B cell (primary cell): ENCODE results near the gene CCR5. TPM values are rescaled to one million over a fixed set of nuclear protein-coding genes. Genes with fewer than 3 reads are reported as not detected.

ENCODE experiments used
- ATAC-seq: fragments of 200-7000 bp; cut with Tn5 transposase; one replicate; pipeline ENCODE4 v1.10.0; 2021; ENCODE audit warnings: low read depth, mild to moderate bottlenecking, moderate number of reproducible peaks, moderate library complexity
- CTCF ChIA-PET: fragments of 350-600 bp; sonication (Branson Sonifier 250); formaldehyde crosslinking; loops from one replicate; lab custom pipeline; 2021; ENCODE audit warnings: antibody characterized with exemption, inconsistent platforms; lab: Charles Lee
- POLR2A ChIA-PET: fragments of 350-600 bp; sonication (Branson Sonifier 250); formaldehyde crosslinking; loops from one replicate; lab custom pipeline; 2021; ENCODE audit warnings: antibody characterized with exemption; lab: Charles Lee
- DNase-seq: peaks from one replicate; pipeline ENCODE4 v3.0.0; 2013
- H2AFZ ChIP-seq: 2 replicates; pipeline ENCODE4 v1.6.1; 2012; ENCODE audit warnings: mild to moderate bottlenecking, low read depth, low read length; ENCODE audit not compliant: insufficient read depth, poor library complexity, severe bottlenecking
- H3K27ac ChIP-seq, 2 donors: 1 replicate in 1 of 2; 2 replicates in 1 of 2; pipeline ENCODE4 v1.5.1; 2012 to 2013; ENCODE audit warnings: low read length in 2 of 2, mild to moderate bottlenecking in 2 of 2, moderate library complexity in 1 of 2
- H3K27me3 ChIP-seq, 4 experiments: fragments of 200-600 bp in 1 of 4; sonication (generic) in 1 of 4; replicated peaks in 1 of 4; 1 replicate in 2 of 4; 2 replicates in 2 of 4; pipeline versions ENCODE4 v1.6.1 to v1.7.0; 2013 to 2016; ENCODE audit warnings: low read length in 3 of 4, mild to moderate bottlenecking in 2 of 4, mixed read lengths in 1 of 4, moderate library complexity in 1 of 4; ENCODE audit not compliant: insufficient read depth in 4 of 4, control insufficient read depth in 3 of 4; ENCODE audit errors: control extremely low read depth in 1 of 4
- H3K36me3 ChIP-seq, 2 experiments: replicated peaks in 1 of 2; 1 replicate in 1 of 2; 2 replicates in 1 of 2; pipeline versions ENCODE4 v1.6.1 to v1.7.1; 2013; ENCODE audit warnings: low read length in 1 of 2; ENCODE audit not compliant: insufficient read depth in 2 of 2, control insufficient read depth in 1 of 2; ENCODE audit errors: control extremely low read depth in 1 of 2, extremely low read depth in 1 of 2
- H3K4me1 ChIP-seq, 2 donors: fragments of 200-600 bp in 1 of 2; sonication (generic) in 1 of 2; 1 replicate in 1 of 2; 2 replicates in 1 of 2; pipeline versions ENCODE4 v1.5.1 to v1.6.1; 2013 to 2017; ENCODE audit warnings: low read length in 2 of 2; ENCODE audit not compliant: control insufficient read depth in 2 of 2, insufficient read depth in 2 of 2
- H3K4me2 ChIP-seq: replicated peaks from 2 replicates; pipeline ENCODE3; 2012; ENCODE audit warnings: mild to moderate bottlenecking, low read depth, low read length; ENCODE audit not compliant: poor library complexity, severe bottlenecking
- H3K4me3 ChIP-seq, 5 experiments: fragments of 200-600 bp in 1 of 5; sonication (generic) in 1 of 5; 1 replicate in 3 of 5; 2 replicates in 2 of 5; pipeline versions ENCODE4 v1.5.1 to v1.7.0; 2011 to 2016; ENCODE audit warnings: low read length in 4 of 5, mild to moderate bottlenecking in 4 of 5, low read depth in 2 of 5, control low read depth in 1 of 5, moderate library complexity in 1 of 5; ENCODE audit not compliant: insufficient read depth in 1 of 5; ENCODE audit errors: control extremely low read depth in 1 of 5, extremely low read depth in 1 of 5
- H3K79me2 ChIP-seq: fragments of 200-600 bp; sonication (generic); one replicate; pipeline ENCODE4 v1.6.0; 2016; ENCODE audit warnings: low read length; ENCODE audit not compliant: control insufficient read depth, insufficient read depth
- H3K9ac ChIP-seq: fragments of 200-600 bp; sonication (generic); 2 replicates; pipeline ENCODE4 v1.6.1; 2017; ENCODE audit warnings: mild to moderate bottlenecking, low read length, moderate library complexity
- H3K9me3 ChIP-seq, 3 donors: one replicate each; pipeline versions ENCODE4 v1.6.1 to v1.7.1; 2013; ENCODE audit warnings: low read length in 2 of 3; ENCODE audit not compliant: control insufficient read depth in 2 of 3, insufficient read depth in 1 of 3; ENCODE audit errors: control extremely low read depth in 1 of 3
- H4K20me1 ChIP-seq: 2 replicates; pipeline ENCODE4 v1.6.0; 2012; ENCODE audit warnings: mild to moderate bottlenecking, low read length; ENCODE audit not compliant: insufficient read depth, control insufficient read depth, poor library complexity, severe bottlenecking
- H3K27ac Mint-ChIP-seq: one replicate; pipeline ENCODE4 v1.8.0; 2021; ENCODE audit warnings: mixed read lengths
- H3K27me3 Mint-ChIP-seq: one replicate; pipeline ENCODE4 v1.8.0; 2021; ENCODE audit warnings: mixed read lengths
- H3K4me1 Mint-ChIP-seq: one replicate; pipeline ENCODE4 v1.8.0; 2021; ENCODE audit warnings: mixed read lengths
- H3K4me3 Mint-ChIP-seq: one replicate; pipeline ENCODE4 v1.8.0; 2021; ENCODE audit warnings: mixed read lengths
- H3K9me3 Mint-ChIP-seq: one replicate; pipeline ENCODE4 v1.8.0; 2022; ENCODE audit warnings: mixed read lengths; ENCODE audit not compliant: insufficient read depth
- CTCF ChIP-seq: fragments of 200-600 bp; IDR thresholded peaks from one replicate; pipeline ENCODE4 v1.8.0; 2022; ENCODE audit warnings: antibody characterized with exemption, mild to moderate bottlenecking
- EZH2 ChIP-seq: IDR thresholded peaks from 2 replicates; pipeline ENCODE4 v1.6.1; 2012; ENCODE audit warnings: borderline replicate concordance, low read depth, mild to moderate bottlenecking, moderate library complexity, low read length; ENCODE audit not compliant: insufficient read depth, poor library complexity, severe bottlenecking
- WGBS: methylation state at CpG from one replicate; pipeline ENCODE4 v1.1.5; 2013; ENCODE audit warnings: missing lambda C conversion rate; ENCODE audit not compliant: insufficient coverage; 5-methylcytosine and 5-hydroxymethylcytosine counted together
- intact Hi-C: fragments of 100-400 bp; cut with micrococcal nuclease; formaldehyde crosslinking; loops from one replicate; pipeline ENCODE4 v1.10.0; 2022
- polyA plus RNA-seq: library from polyadenylated mRNA; depleted of rRNA; stranded (reverse); fragments of >200 nt; gene quantifications from 2 replicates; pipeline ENCODE4 v1.2.3, GENCODE V29; 2012
- total RNA-seq, 2 donors: library from RNA; stranded (reverse); fragments of 120-200 nt in 1 of 2; gene quantifications; 1 replicate in 1 of 2; 2 replicates in 1 of 2; pipeline versions ENCODE4 v1.2.3 to v1.2.4, GENCODE V29; 2013 to 2022

Gene CCR5
- total and polyA plus RNA-seq, 2 donors (not counting 1 experiment from before 2014, with no cell fraction given) = 0.15 to 0.21 TPM

GRCh38 chr3:46407970-46408369, 37.2 kb downstream of the CCR5 start:
- ATAC-seq = no peak
- Histone ChIP-seq H3K27me3 (no peaks in the 10 kb centered on the region), H3K4me2 (peak overlapping the region; percentile 89), H3K4me3 (peak overlapping the region in 1 of 5 experiments; percentile 74), H2AFZ (peak overlapping the region; percentile 77), H3K9ac (peak overlapping the region; percentile 65), H3K36me3 (no peaks in the 10 kb centered on the region), H3K9me3 (peaks cover 0 to 5% (median 0%) of the 10 kb centered on the region in 3 donors), H3K27ac (no peak overlapping the region), H3K4me1 (peaks cover 27 to 30% of the 10 kb centered on the region in 2 donors), H4K20me1 (no peaks in the 10 kb centered on the region), H3K79me2 (no peaks in the 10 kb centered on the region)
- no peak for TF ChIP-seq CTCF
- no peak for TF ChIP-seq EZH2
- no peak for DNase-seq
- H3K27ac Mint-ChIP-seq = no peak overlapping the region
- CTCF ChIA-PET = interaction anchor here (1.2 kb wide), 1 partner anchor 25 kb away, joined by 7 read pairs; no protein-coding TSS in a partner anchor
- H3K4me3 Mint-ChIP-seq = peak overlapping the region; percentile 85
- POLR2A ChIA-PET = interaction anchor here (0.5 to 2.1 kb wide), 2 partner anchors 25 to 221 kb away, joined by 7 read pairs; no protein-coding TSS in a partner anchor
- peaks cover 35% of the 10 kb centered on the region for H3K4me1 Mint-ChIP-seq
- intact Hi-C loops = no loop called here
- H3K27me3 Mint-ChIP-seq = no peaks in the 10 kb centered on the region
- 87% methylated on average over 6 of the region's 7 CpGs for WGBS
- H3K9me3 Mint-ChIP-seq = peaks cover 2% of the 10 kb centered on the region

GRCh38 chr3:46408853-46409252, 38.1 kb downstream of the CCR5 start:
- ChIA-PET POLR2A (interaction anchor here (0.6 kb wide), 1 partner anchor 26 kb away, joined by 3 read pairs; no protein-coding TSS in a partner anchor), CTCF (no interaction called here)
- ATAC-seq = no peak
- no peaks in the 10 kb centered on the region for H3K27me3 ChIP-seq
- WGBS = 100% methylated on average over 3 of the region's 7 CpGs
- no peak for DNase-seq
- H3K36me3 ChIP-seq = no peaks in the 10 kb centered on the region
- no peak overlapping the region for H2AFZ ChIP-seq
- no peaks in the 10 kb centered on the region for H4K20me1 ChIP-seq
- Mint-ChIP-seq H3K27me3 (no peaks in the 10 kb centered on the region), H3K4me3 (no peak overlapping the region), H3K9me3 (no peaks in the 10 kb centered on the region), H3K27ac (no peak overlapping the region), H3K4me1 (peaks cover 35% of the 10 kb centered on the region)
- H3K4me2 ChIP-seq = no peak overlapping the region
- H3K9ac ChIP-seq = no peak overlapping the region
- H3K9me3 ChIP-seq = peaks cover 0 to 5% (median 0%) of the 10 kb centered on the region in 3 donors
- intact Hi-C loops = no loop called here
- H3K79me2 ChIP-seq = no peaks in the 10 kb centered on the region
- H3K27ac ChIP-seq = no peak overlapping the region
- H3K4me1 ChIP-seq = peaks cover 27 to 30% of the 10 kb centered on the region in 2 donors
- TF ChIP-seq EZH2 (no peak), CTCF (no peak)
- no peak overlapping the region for H3K4me3 ChIP-seq
